ENCODE results near the gene PXN.

PXN gene

GRCh38 chr12:120292661-120293531, 27.4 kb upstream of the PXN start, which contains the start of gene RNU4-1 (continued):
- no peak; the same call in 1 of the 2 replicates for TF ChIP-seq ZNF518A (tag by site-specific recombination; conservative IDR thresholded peaks at IDR 0.05; ENCODE audit: low read depth)
- TF ChIP-seq ZBTB44 (tag by site-specific recombination; IDR thresholded peaks at IDR 0.05): peak; percentile 90
- TF ChIP-seq ZNF140 (tag by site-specific recombination; IDR thresholded peaks at IDR 0.05): no peak
- TF ChIP-seq ZNF677 (tag by site-specific recombination; IDR thresholded peaks at IDR 0.05): no peak
- no peak for TF ChIP-seq ZNF621 (tag by site-specific recombination; IDR thresholded peaks at IDR 0.05)
- peak; percentile 18; the same call in 1 of the 2 replicates for TF ChIP-seq SCRT2 (tag by site-specific recombination; IDR thresholded peaks at IDR 0.05)
- TF ChIP-seq ZNF555 (tag by site-specific recombination; conservative IDR thresholded peaks at IDR 0.05): no peak
- no peak for TF ChIP-seq BCL11A (tag by site-specific recombination; IDR thresholded peaks at IDR 0.05; ENCODE audit: low read depth)
- TF ChIP-seq ZNF747 (tag by site-specific recombination; IDR thresholded peaks at IDR 0.05): no peak
- TF ChIP-seq ZNF174 (tag by site-specific recombination; IDR thresholded peaks at IDR 0.05): no peak
- TF ChIP-seq ZNF513 (tag by site-specific recombination; IDR thresholded peaks at IDR 0.05): no peak
- no peak; the same call in 1 of the 2 replicates for TF ChIP-seq ZBTB1 (tag by site-specific recombination; IDR thresholded peaks at IDR 0.05)
- TF ChIP-seq ZBTB21 (tag by site-specific recombination; IDR thresholded peaks at IDR 0.05): 0 out of 2 replicates have a peak, but pooled peaks have one; percentile 12
- no peak for TF ChIP-seq ZBTB17 (tag by site-specific recombination; IDR thresholded peaks at IDR 0.05)
- no peak for TF ChIP-seq PRDM10 (tag by site-specific recombination; IDR thresholded peaks at IDR 0.05)
- no peak for TF ChIP-seq ZNF324 (tag by site-specific recombination; IDR thresholded peaks at IDR 0.05)
- TF ChIP-seq ZNF221 (tag by site-specific recombination; IDR thresholded peaks at IDR 0.05; ENCODE audit: borderline replicate concordance): no peak
- no peak for TF ChIP-seq WT1 (tag by site-specific recombination; IDR thresholded peaks at IDR 0.05)
- TF ChIP-seq PRDM4 (tag by site-specific recombination; IDR thresholded peaks at IDR 0.05): peak; percentile 67; the same call in 1 of the 2 replicates
- no peak for TF ChIP-seq TCF7L2 (IDR thresholded peaks at IDR 0.05; ENCODE audit: borderline replicate concordance, low read depth, low read length)
- TF ChIP-seq CTCF (tag by site-specific recombination; IDR thresholded peaks at IDR 0.05): no peak
- TF ChIP-seq ZNF37A (tag by site-specific recombination; IDR thresholded peaks at IDR 0.05): no peak

Data from HEK293 (cell line).